Measurements from ENCODE around the gene PTPRD.

DNA sequence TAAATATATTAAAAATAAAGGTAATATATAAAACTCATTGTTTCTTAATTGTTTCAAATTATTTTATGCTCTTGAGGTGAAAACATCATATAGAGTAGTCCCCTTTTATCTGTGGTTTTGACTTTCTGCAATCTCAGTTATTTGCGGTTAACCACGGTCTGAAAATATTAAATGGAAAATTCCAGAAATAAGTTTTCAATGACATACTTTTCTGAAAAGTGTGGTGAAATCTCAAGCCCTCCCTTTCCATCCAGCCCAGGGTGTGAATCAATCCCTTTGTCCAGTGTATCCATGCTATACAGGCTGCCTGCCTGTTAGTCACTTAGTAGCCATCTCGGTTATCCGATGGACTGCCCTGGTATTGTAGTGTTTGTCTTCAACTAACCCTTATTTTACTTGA is 2266.5 kb downstream of the PTPRD start:
- TF ChIP-seq CTCF (IDR thresholded peaks at IDR 0.05 in 4 of 5, conservative IDR thresholded peaks at IDR 0.05 in 1 of 5), result no peak
- TF ChIP-seq POLR2A (IDR thresholded peaks at IDR 0.05), result no peak
